AG04449 (cell line): ENCODE results near the gene FXYD2.

Source experiments
- CTCF ChIA-PET: fragments of 350-600 bp; formaldehyde crosslinking; extraction: SDS; loops from one replicate; lab custom pipeline; 2021; ENCODE audit warnings: antibody characterized with exemption; lab: Yijun Ruan, JAX
- POLR2A ChIA-PET: fragments of 400-600, 350-600 bp; formaldehyde crosslinking; extraction: SDS; loops from one replicate; lab custom pipeline; 2020; ENCODE audit warnings: antibody characterized with exemption, inconsistent platforms; lab: Yijun Ruan, JAX
- DNase-seq: peaks from one replicate; pipeline ENCODE4 v3.0.0-alpha.2; 2010; ENCODE audit warnings: low read depth, low spot score
- H3K4me3 ChIP-seq: 2 replicates; pipeline ENCODE4 v1.5.1; 2011; ENCODE audit warnings: low read depth, mild to moderate bottlenecking, control low read depth, low read length
- TF ChIP-seq, protein P1 (sequence below): IDR thresholded peaks from one replicate; pipeline ENCODE4 v1.5.1; 2011; ENCODE audit warnings: mild to moderate bottlenecking, moderate library complexity, low read length, control low read depth, inconsistent platforms; ENCODE audit not compliant: insufficient read depth; ENCODE audit errors: missing control alignments

The FXYD2 gene

GRCh38 chr11:117842131-117842941 lies 17.8 kb upstream of the FXYD2 start:
- ChIA-PET CTCF (interaction anchor here (0.9 to 9.6 kb wide), 20 partner anchors 9 to 416 kb away, joined by 3 to 341 read pairs (median 7); partner anchors contain the start of gene FXYD2), POLR2A (no interaction called here)
- TF ChIP-seq, protein P1, sequence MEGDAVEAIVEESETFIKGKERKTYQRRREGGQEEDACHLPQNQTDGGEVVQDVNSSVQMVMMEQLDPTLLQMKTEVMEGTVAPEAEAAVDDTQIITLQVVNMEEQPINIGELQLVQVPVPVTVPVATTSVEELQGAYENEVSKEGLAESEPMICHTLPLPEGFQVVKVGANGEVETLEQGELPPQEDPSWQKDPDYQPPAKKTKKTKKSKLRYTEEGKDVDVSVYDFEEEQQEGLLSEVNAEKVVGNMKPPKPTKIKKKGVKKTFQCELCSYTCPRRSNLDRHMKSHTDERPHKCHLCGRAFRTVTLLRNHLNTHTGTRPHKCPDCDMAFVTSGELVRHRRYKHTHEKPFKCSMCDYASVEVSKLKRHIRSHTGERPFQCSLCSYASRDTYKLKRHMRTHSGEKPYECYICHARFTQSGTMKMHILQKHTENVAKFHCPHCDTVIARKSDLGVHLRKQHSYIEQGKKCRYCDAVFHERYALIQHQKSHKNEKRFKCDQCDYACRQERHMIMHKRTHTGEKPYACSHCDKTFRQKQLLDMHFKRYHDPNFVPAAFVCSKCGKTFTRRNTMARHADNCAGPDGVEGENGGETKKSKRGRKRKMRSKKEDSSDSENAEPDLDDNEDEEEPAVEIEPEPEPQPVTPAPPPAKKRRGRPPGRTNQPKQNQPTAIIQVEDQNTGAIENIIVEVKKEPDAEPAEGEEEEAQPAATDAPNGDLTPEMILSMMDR = no peak
- no peak overlapping the region for H3K4me3 ChIP-seq
- DNase-seq = no peak

GRCh38 chr11:117841551-117842031 lies 17.0 kb upstream of the FXYD2 start:
- POLR2A ChIA-PET = no interaction called here
- no peak for DNase-seq
- CTCF ChIA-PET = interaction anchor here (1.5 to 9.6 kb wide), 6 partner anchors 8 to 212 kb away, joined by 4 to 341 read pairs (median 26); no protein-coding TSS in a partner anchor
- H3K4me3 ChIP-seq = no peak overlapping the region
- TF ChIP-seq, protein P1 = no peak

DNA sequence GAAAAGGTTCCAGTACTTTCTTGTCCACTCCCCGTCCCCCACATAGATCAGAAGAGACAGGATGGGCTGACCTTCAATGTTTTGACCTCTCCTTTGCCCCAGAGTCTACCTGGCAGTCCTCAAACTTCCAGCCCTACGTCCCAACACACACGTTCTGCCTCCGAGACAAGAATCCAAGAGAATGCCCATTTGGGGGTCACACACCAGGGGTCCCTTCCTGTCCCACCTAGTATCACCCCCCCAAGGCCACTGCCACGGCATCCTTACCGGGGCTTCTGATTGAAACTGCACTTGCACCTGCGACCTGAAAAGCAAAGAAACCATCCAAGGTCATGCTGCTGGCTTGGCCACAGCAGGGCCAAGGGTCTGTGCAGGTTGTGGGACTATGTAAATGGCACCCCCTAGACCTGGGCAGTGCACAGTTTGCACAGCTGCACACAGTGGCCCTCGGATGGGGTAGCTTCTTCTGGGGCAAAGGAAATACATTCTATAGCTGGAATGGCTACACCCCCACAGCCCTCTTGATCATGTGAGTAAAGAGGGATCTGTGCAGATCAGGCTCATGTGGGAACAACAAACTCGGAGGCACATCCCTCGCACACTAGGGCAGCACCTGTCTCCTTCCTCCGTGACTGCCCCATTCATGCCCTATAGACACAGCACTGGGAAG lies 16.5 kb upstream of the FXYD2 start:
- H3K4me3 ChIP-seq = no peak overlapping the region
- ChIA-PET POLR2A (no interaction called here), CTCF (interaction anchor here (9.6 kb wide), 1 partner anchor 108 kb away, joined by 341 read pairs; no protein-coding TSS in a partner anchor)
- no peak for DNase-seq
- TF ChIP-seq, protein P1 = no peak

DNA sequence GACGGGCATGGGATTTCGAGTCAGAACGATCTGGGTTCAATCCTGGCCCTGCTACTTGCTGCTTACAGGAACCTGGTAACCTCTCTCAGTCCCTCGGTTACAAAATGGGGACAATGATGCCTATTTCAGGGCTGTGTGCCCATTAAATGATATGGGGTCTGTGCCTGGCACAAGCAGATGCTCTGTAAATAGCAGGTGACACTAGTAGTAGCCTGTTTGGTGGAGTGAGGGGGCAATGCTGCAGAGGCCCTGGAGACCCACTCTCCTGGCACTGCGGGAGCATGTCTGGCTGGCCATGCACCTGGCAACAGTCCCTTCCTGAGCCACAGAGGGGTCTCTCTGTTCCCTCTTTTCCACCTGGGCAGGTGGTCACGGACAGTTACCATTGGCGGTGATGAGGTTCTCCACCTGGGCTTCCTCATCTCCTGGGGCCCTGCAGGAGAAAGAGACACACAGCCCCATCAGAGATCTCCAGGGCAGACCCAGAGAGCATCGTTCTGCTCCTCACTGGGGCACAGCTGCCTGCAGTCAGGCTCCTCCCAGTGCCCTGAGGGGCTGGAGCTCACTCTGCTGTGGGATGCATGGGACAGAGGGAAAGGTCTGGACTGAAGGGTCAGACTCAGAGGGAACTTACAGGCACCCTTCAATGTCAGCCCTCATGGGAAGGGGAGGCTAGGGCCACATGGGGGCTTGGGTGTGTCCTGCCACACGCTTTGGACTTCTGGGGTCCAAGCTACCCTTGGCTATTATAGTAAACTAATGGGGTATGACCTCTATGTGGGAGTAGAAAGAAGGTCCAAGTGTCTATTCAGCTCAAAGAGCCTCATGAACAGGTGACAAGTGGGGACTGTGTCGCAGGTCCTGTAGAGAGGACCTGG lies 15.6 kb upstream of the FXYD2 start:
- TF ChIP-seq, protein P1 = no peak
- DNase-seq = no peak
- H3K4me3 ChIP-seq = no peak overlapping the region
- ChIA-PET CTCF (interaction anchor here (9.6 kb wide), 1 partner anchor 109 kb away, joined by 341 read pairs; no protein-coding TSS in a partner anchor), POLR2A (no interaction called here)

DNA sequence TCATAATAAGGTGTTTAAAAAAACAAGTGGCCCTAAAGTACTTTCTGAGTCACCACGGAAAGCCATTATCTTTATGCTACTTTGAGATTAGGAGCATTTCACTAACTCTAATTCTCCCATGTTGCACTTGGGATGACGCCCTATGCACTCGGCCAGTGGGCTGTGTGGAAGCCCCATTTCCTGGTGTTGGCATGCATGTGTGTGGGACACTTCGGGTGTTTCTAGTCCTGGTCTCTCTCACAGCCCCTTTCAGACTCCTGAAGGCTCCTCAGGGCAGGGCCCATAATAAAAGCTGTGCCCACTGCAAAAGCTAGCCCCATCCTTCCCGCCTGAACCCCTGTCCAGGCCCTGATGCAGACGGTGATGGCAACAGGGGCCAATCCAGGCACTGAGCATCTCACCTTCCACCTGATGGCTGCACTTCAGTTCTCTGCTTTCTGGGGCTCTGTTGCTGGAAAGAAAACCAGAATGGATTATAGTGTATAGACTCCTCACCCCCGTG lies 14.9 kb upstream of the FXYD2 start:
- DNase-seq = no peak
- ChIA-PET CTCF (interaction anchor here (9.6 kb wide), 1 partner anchor 110 kb away, joined by 341 read pairs; no protein-coding TSS in a partner anchor), POLR2A (no interaction called here)
- H3K4me3 ChIP-seq = no peak overlapping the region
- TF ChIP-seq, protein P1 = no peak
